HCT116 (cell line): ENCODE measurements around the gene SLC25A22.

Source experiments
- EZH2 ChIP-seq: fragments of 200-600 bp; sonication (generic); IDR thresholded peaks from 2 replicates; pipeline ENCODE4 v1.6.1; 2017; ENCODE audit warnings: antibody characterized with exemption, mixed run types
- POLR2A ChIP-seq: IDR thresholded peaks from 2 replicates; pipeline ENCODE4 v1.7.0; 2011; ENCODE audit warnings: borderline replicate concordance; ENCODE audit not compliant: insufficient read depth, insufficient read length; ENCODE audit errors: extremely low read depth
- SRF ChIP-seq: IDR thresholded peaks from 2 replicates; pipeline ENCODE4 v1.6.1; 2012; ENCODE audit warnings: low read depth
- TCF7L2 ChIP-seq: IDR thresholded peaks from 2 replicates; pipeline ENCODE4 v1.7.0; 2011; ENCODE audit warnings: borderline replicate concordance, inconsistent platforms; ENCODE audit not compliant: insufficient read depth, insufficient read length; ENCODE audit errors: extremely low read depth
- YY1 ChIP-seq: IDR thresholded peaks from 2 replicates; pipeline ENCODE4 v1.6.1; 2011; ENCODE audit warnings: low read length, low read depth, moderate library complexity, mild to moderate bottlenecking; ENCODE audit not compliant: insufficient replicate concordance; ENCODE audit errors: extremely low read depth
- ZFX ChIP-seq: fragments of 450-650 bp; IDR thresholded peaks from 2 replicates; pipeline ENCODE4 v1.6.1; 2017
- TF ChIP-seq, protein P1 (sequence below), 3 experiments: fragments of 200-600 bp in 1 of 3; sonication (generic) in 1 of 3; IDR thresholded peaks in 2 of 3; conservative IDR thresholded peaks in 1 of 3; 2 replicates each; pipeline ENCODE4 v1.5.1; 2012 to 2017; ENCODE audit warnings: low read depth in 2 of 3, low read length in 2 of 3, antibody characterized with exemption in 1 of 3, borderline replicate concordance in 1 of 3, control low read depth in 1 of 3, mild to moderate bottlenecking in 1 of 3, mixed read lengths in 1 of 3, mixed run types in 1 of 3, moderate library complexity in 1 of 3; ENCODE audit not compliant: insufficient read depth in 1 of 3
- TF ChIP-seq, protein P2 (sequence below): IDR thresholded peaks from 2 replicates; pipeline ENCODE4 v1.6.1; 2012
- TF ChIP-seq, protein P3 (sequence below): IDR thresholded peaks from 2 replicates; pipeline ENCODE4 v1.6.1; 2012; ENCODE audit warnings: low read depth

DNA sequence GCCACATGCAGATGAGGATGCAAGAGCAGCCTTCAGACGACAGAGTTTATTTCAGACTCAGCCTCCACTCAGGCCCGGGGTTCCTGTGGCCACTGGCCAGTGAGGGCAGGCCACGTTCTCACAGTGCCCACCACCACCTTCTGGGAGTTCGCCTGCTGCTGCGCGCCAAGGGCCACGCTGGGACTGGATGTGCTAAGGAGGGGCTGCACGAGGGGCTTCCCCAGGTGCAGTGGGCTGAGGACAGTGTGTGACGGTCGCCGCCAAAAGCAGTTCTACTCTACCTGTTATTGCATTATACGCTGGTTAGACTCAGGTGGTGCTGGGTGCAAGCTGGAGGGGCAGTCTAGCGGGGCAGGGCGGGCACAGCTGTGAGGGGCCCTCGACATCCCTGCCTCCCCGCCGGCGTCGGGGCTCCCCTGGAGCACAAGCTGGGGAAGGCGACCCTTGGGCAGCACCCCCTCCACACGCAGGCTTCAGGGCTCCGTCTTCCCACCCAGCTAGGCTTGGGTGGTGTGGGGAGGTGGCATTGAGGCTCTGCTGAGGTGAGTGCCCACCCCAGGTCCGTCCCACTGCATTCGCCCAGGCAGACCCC lies 10.9 kb downstream of the SLC25A22 start:
- TF ChIP-seq, protein P1, sequence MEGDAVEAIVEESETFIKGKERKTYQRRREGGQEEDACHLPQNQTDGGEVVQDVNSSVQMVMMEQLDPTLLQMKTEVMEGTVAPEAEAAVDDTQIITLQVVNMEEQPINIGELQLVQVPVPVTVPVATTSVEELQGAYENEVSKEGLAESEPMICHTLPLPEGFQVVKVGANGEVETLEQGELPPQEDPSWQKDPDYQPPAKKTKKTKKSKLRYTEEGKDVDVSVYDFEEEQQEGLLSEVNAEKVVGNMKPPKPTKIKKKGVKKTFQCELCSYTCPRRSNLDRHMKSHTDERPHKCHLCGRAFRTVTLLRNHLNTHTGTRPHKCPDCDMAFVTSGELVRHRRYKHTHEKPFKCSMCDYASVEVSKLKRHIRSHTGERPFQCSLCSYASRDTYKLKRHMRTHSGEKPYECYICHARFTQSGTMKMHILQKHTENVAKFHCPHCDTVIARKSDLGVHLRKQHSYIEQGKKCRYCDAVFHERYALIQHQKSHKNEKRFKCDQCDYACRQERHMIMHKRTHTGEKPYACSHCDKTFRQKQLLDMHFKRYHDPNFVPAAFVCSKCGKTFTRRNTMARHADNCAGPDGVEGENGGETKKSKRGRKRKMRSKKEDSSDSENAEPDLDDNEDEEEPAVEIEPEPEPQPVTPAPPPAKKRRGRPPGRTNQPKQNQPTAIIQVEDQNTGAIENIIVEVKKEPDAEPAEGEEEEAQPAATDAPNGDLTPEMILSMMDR (IDR thresholded peaks at IDR 0.05 in 2 of 3, conservative IDR thresholded peaks at IDR 0.05 in 1 of 3; ENCODE audit: borderline replicate concordance in 1 of 3, insufficient read depth in 1 of 3, low read depth in 2 of 3, low read length in 2 of 3): no peak
- TF ChIP-seq SRF (no peak), POLR2A (no peak), TCF7L2 (no peak), EZH2 (no peak), YY1 (no peak), ZFX (no peak)
- TF ChIP-seq, protein P2, sequence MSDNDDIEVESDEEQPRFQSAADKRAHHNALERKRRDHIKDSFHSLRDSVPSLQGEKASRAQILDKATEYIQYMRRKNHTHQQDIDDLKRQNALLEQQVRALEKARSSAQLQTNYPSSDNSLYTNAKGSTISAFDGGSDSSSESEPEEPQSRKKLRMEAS: no peak
- TF ChIP-seq, protein P3, sequence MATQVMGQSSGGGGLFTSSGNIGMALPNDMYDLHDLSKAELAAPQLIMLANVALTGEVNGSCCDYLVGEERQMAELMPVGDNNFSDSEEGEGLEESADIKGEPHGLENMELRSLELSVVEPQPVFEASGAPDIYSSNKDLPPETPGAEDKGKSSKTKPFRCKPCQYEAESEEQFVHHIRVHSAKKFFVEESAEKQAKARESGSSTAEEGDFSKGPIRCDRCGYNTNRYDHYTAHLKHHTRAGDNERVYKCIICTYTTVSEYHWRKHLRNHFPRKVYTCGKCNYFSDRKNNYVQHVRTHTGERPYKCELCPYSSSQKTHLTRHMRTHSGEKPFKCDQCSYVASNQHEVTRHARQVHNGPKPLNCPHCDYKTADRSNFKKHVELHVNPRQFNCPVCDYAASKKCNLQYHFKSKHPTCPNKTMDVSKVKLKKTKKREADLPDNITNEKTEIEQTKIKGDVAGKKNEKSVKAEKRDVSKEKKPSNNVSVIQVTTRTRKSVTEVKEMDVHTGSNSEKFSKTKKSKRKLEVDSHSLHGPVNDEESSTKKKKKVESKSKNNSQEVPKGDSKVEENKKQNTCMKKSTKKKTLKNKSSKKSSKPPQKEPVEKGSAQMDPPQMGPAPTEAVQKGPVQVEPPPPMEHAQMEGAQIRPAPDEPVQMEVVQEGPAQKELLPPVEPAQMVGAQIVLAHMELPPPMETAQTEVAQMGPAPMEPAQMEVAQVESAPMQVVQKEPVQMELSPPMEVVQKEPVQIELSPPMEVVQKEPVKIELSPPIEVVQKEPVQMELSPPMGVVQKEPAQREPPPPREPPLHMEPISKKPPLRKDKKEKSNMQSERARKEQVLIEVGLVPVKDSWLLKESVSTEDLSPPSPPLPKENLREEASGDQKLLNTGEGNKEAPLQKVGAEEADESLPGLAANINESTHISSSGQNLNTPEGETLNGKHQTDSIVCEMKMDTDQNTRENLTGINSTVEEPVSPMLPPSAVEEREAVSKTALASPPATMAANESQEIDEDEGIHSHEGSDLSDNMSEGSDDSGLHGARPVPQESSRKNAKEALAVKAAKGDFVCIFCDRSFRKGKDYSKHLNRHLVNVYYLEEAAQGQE: no peak
